Smooth muscle cell of the brain vasculature (primary cell): Measurements from ENCODE around the gene KAT6B.
"Not testable (repeated sequence)": the region's sequence is repeated elsewhere in the genome, so short reads cannot be mapped to it uniquely, and the experiment has no call there.

ENCODE experiments used
- DNase-seq: peaks from one replicate; pipeline ENCODE4 v3.0.0-alpha.2; 2012; ENCODE audit warnings: low read depth, low spot score

Gene KAT6B

GRCh38 chr10:74921070-74921469, 94.7 kb downstream of the KAT6B start:
- not testable (repeated sequence) for DNase-seq

DNA sequence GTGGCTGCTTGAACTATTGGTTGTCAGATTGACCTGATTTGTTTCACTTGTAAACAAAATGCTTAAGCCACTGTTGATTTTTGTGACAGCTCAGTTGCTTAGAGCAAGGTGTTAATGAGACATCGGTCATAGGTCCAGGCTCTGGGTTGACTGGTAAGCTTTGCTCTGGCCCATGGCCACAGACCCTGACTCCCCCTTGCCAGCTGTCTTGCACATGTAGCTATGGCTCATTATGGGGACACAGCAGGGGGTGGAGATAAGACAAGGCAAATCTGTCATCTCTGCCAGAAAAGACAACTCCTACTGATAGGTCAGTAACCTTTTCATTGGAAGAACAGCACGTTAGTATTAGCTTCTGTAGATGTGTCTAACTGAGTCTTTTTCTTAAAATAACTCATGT, 95.3 kb downstream of the KAT6B start:
- no peak for DNase-seq

- no peak for DNase-seq
These were observed 96.5 kb downstream of the KAT6B start for GRCh38 chr10:74922921-74923320.

DNA sequence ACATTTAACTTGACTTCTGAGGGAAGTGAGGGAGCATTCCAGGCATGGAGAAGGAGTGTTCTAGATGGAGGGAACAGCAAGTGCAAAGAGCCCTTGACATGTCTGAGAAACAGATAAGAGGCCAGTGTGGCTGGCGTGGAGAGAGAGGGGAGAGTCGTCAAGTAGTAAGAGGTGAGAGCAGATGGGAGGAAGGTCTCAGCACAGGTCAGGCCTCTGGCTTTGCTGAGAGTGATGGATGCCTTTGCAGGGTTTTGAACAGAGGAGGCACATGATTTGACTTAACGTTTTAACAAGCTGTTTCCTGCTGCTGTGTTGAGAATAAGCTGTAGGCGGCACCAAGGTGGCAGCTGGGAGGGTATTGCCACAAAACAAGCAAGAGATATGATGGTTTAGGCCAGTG, 97.2 kb downstream of the KAT6B start:
- DNase-seq, result no peak

- DNase-seq, result no peak
These were observed 98.0 kb downstream of the KAT6B start for GRCh38 chr10:74924251-74924963.

- no peak for DNase-seq
These were observed 98.9 kb downstream of the KAT6B start for GRCh38 chr10:74925291-74925690.

DNA sequence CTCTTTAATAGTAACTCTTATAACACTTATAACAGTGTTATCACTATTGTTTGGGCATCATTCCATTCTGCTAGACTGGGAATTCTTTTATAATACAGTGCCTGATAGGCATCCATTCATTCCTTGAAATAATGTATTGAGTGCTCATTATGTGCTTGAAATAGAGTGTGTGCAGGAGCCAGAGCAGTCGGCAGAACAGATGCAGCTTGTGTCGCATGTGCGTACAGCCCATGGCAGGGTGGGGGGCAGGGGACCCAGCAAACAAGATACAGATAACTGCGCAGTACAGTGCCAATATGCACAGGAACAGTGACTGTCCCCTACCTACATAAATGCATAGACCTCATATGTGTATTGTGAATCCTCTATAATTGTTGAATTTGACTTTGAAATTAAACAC, 99.3 kb downstream of the KAT6B start:
- no peak for DNase-seq

DNA sequence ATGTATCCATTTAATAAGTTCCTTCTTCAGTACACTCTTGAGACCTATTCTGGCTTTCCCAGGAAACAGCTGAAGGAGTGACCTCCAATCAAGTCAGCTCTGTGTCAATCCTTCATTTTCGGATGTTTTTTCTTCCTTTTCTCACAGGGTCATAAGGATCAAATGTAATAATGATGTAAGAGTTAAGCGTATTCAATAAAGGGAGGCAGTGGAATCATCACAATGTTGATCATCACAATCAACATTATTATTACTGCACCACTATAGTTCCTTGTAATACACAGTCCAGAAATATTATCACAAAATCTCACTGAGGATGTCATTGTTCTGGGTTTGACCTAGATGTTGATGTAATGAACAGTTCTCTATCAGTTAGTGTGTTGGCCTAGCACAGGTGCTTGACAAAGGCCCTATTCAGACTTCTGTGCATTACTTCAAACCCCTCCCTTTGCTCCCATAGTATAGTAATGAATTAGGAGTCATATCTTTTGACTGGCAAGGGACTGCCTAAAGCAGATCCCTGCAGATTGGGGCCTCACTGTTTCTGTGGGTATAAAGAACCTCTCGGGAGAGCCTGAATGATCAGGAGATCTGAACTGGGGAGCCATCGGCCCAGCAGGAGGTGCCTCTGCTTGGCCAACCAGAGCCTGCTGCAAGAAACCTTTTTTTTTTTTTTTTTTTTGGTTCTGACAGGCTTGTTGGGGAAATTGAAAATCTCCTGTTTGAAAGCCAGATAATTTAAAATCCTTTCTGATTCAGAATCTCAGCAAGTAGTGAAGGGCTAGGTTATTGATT, 100.6 kb downstream of the KAT6B start:
- no peak for DNase-seq

- no peak for DNase-seq
These were observed 101.3 kb downstream of the KAT6B start for GRCh38 chr10:74927701-74928100.

GRCh38 chr10:74928742-74929191, 102.4 kb downstream of the KAT6B start:
- no peak for DNase-seq

- no peak for DNase-seq
These were observed 102.8 kb downstream of the KAT6B start for GRCh38 chr10:74929197-74929596.

DNA sequence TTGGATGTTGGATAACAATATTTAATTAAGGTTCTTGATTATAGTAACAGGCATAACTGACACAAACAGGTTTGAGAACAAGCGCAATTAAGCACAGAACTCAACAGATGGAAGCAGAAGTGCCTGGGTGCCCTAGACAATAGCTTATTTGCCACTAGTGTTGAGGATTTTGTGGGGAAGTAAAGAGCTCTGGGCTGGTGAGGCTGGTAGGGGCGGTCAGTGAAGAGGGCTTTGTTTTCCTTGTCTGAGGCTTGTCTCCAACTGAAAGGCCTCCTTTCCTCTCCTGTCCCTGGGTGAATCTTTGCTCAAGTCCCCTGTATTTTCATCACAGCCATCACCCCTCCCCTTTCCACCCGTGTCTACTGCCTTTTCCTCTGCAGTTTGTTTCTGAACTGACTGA, 104.6 kb downstream of the KAT6B start:
- no peak for DNase-seq

DNA sequence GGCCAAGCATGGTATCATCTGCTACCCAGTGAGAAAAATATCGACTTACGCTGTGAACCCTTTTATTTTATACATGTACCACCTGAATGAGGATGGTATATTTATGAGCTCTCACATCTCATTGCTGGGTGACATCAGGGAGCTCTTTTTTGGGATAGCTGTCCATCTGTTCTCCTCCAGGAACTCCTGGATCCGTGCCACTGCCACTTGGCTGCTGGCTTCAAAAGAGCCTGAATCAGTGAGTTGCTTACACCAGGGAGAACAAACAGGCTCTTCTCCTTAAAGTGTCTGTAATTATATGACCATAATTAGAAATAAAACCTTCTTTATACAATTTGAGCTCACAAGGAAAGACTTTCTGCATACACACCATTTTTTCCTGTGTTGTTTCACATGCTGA, 106.2 kb downstream of the KAT6B start:
- no peak for DNase-seq

GRCh38 chr10:74934100-74934812, 107.9 kb downstream of the KAT6B start:
- no peak for DNase-seq

DNA sequence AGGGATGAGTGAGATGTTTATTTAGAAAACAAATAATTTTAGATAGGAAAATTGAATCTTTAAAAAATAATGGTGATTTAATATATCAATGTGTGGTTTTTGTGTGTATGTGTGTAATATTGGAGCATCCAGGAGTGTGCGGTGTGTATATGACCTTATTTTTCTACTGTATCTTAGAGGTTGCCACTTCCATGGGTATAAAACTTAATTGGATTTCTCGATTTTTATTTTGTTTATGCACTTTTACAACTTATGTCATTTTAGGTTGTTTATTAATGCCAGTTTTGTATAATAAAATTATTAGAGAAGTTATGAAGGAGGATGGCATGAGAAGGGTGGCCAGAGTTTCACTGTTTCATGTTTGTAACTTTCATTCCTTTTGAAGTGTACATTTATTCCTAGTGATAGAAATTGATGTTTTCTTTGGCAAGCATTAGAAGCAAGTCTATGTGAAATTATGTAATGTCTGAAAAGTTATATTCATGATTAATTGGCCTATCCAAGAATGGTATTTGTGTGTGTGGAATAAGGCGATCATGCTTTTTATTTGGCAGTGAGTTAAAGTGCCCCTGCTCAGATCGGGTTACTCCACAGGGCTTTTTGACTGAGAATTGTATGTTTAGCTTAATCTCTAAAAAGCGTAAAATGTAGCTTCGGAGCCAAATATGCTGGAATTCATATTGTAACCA, 110.3 kb downstream of the KAT6B start:
- DNase-seq, result no peak

- no peak for DNase-seq
These were observed 111.0 kb downstream of the KAT6B start for GRCh38 chr10:74937266-74937856.

- DNase-seq, result no peak
These were observed 117.8 kb downstream of the KAT6B start for GRCh38 chr10:74944205-74944604.

DNA sequence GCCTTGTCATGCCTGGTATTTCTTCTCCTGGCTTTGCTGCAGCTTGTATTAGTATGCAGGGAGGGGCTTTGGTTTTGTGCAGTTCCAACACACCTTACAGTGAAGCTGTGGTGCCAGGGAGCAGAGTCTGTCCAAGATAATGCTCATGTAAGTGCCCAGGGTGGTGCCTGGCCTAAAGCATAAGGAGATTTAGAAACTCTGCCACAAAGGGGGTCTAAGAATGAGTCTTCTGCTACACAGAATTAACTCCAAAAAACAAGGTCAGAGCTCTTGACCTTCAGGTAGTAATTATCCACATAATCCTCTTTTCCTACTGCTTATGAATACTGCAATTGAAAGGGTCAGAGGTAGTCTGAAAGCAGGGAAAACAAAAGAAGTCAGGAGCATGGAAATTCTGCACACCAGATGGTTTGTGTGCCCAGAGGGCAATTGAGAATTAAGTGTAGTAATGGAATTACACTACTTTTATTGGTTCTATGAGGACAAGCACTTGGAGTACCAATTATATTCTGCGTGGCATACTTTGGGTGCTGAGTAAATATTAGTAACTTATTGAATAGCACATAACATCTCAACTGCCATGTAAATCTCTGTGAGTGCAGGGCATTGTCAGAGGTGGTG, 121.5 kb downstream of the KAT6B start:
- no peak for DNase-seq

DNA sequence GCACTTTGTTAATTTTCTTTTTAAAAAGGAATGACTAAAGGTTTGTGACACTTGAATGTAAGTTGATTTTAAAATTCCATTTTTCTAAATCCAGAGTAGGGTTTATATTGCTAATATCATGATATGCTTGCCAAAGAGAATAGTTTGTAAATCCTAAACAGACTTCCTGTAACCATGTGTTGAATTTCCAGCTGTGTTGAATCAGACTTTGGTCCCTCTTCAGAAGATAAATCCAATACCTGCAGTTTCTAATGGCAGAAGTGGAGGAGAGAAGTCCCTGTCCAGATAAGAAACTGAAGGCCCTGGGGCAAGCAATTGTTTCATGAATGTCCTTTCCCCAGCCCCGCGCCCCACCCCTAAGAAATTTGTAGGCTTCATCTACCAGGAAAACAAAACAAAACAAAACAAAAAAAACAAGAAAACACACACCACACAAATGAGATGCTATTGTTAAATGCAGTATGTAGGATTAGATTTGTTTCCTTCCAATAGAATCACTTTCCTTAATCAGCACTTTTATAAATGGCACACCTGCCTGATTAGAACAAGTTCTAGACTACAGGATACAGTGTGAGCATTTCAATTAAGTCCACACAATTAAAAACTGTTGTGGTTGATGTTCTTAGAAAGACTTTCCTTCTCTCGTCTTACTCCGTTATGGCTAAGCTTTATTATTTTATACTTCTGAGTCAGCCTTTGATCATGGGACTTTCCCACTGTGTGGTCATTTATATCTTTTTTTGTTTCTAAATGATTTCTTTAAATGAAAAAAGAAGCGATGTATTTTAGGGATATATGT, 122.8 kb downstream of the KAT6B start:
- no peak for DNase-seq
